GM13977 (cell line): ENCODE results near the gene KCNK1.
A peak's percentile ranks its signal among the peaks of the same experiment; 100 is the strongest.
"Not testable (repeated sequence)": the region's sequence is repeated elsewhere in the genome, so short reads cannot be mapped to it uniquely, and the experiment has no call there.

Experiments used
- DNase-seq: peaks from one replicate; pipeline ENCODE4 v3.0.0; 2012; ENCODE audit warnings: low spot score
- CTCF ChIP-seq: IDR thresholded peaks from 2 replicates; pipeline ENCODE4 v1.5.1; 2012; ENCODE audit warnings: mild to moderate bottlenecking, control low read depth; ENCODE audit not compliant: insufficient read depth; ENCODE audit errors: extremely low read depth, missing control alignments
- in situ Hi-C: fragments of 300-500 bp; cut with MboI; formaldehyde crosslinking; loops from one replicate; pipeline ENCODE4 v1.12.0; 2022; ENCODE audit warnings: low sequenced_read_pairs, low pct_unique_long_range_greater_than_20kb, mixed read lengths, inconsistent platforms; ENCODE audit not compliant: unreplicated experiment

KCNK1 gene

GRCh38 chr1:233667741-233668140 is 53.8 kb downstream of the KCNK1 start:
- in situ Hi-C loops: no loop called here
- TF ChIP-seq CTCF: no peak
- no peak for DNase-seq

GRCh38 chr1:233668146-233668724 is 54.3 kb downstream of the KCNK1 start:
- no peak for DNase-seq
- in situ Hi-C loops: no loop called here
- TF ChIP-seq CTCF: no peak

- peak; percentile 61 for DNase-seq
- no peak for TF ChIP-seq CTCF
- in situ Hi-C loops: no loop called here
Observed at GRCh38 chr1:233668725-233669294, 54.9 kb downstream of the KCNK1 start.

- DNase-seq: not testable (repeated sequence)
- in situ Hi-C loops: loop anchor here (10.0 kb wide), 1 partner anchor 46 kb away; no protein-coding TSS in a partner anchor
Observed at GRCh38 chr1:233670363-233670762, 56.5 kb downstream of the KCNK1 start.

GRCh38 chr1:233671286-233671685 is 57.4 kb downstream of the KCNK1 start:
- in situ Hi-C loops: loop anchor here (10.0 kb wide), 1 partner anchor 46 kb away; no protein-coding TSS in a partner anchor
- TF ChIP-seq CTCF: no peak
- DNase-seq: no peak

- in situ Hi-C loops: loop anchor here (10.0 kb wide), 1 partner anchor 48 kb away; no protein-coding TSS in a partner anchor
- TF ChIP-seq CTCF: no peak
- DNase-seq: no peak
Observed at GRCh38 chr1:233672732-233673131, 58.8 kb downstream of the KCNK1 start.

- in situ Hi-C loops: loop anchor here (10.0 kb wide), 1 partner anchor 49 kb away; no protein-coding TSS in a partner anchor
- DNase-seq: no peak
- TF ChIP-seq CTCF: no peak
Observed at GRCh38 chr1:233673261-233673946, 59.5 kb downstream of the KCNK1 start.
